GM23248 (cell line): ENCODE results near the gene SMIM31. TPM values are rescaled to one million over a fixed set of nuclear protein-coding genes. Genes with fewer than 3 reads are reported as not detected.

ENCODE experiments used
- DNase-seq: peaks from one replicate; pipeline ENCODE4 v3.0.0-alpha.2; 2015
- H2AFZ ChIP-seq: fragments of 200-600 bp; sonication (generic); 2 replicates; pipeline ENCODE4 v1.6.1; 2016; ENCODE audit warnings: antibody characterized with exemption
- H3F3A ChIP-seq: fragments of 200-600 bp; sonication (generic); 2 replicates; pipeline ENCODE4 v1.6.1; 2016; ENCODE audit warnings: mild to moderate bottlenecking, antibody characterized with exemption, mixed run types; ENCODE audit not compliant: insufficient read depth
- H3K27ac ChIP-seq: fragments of 200-600 bp; sonication (generic); 2 replicates; pipeline ENCODE4 v1.5.1; 2016; ENCODE audit warnings: mild to moderate bottlenecking
- H3K27me3 ChIP-seq: fragments of 200-600 bp; sonication (generic); replicated peaks from 2 replicates; pipeline ENCODE4 v1.6.1; 2016; ENCODE audit warnings: mild to moderate bottlenecking; ENCODE audit not compliant: insufficient read depth
- H3K36me3 ChIP-seq: fragments of 200-600 bp; sonication (generic); 2 replicates; pipeline ENCODE4 v1.6.1; 2016; ENCODE audit warnings: low read depth, mild to moderate bottlenecking
- H3K4me1 ChIP-seq: fragments of 200-600 bp; sonication (generic); 2 replicates; pipeline ENCODE4 v1.6.1; 2016; ENCODE audit warnings: mild to moderate bottlenecking; ENCODE audit not compliant: insufficient read depth
- H3K4me2 ChIP-seq: fragments of 200-600 bp; sonication (generic); one replicate; pipeline ENCODE4 v1.6.1; 2016; ENCODE audit warnings: mild to moderate bottlenecking; ENCODE audit not compliant: unreplicated experiment
- H3K4me3 ChIP-seq: fragments of 200-600 bp; sonication (generic); 2 replicates; pipeline ENCODE4 v1.5.1; 2016; ENCODE audit warnings: mild to moderate bottlenecking
- H3K79me2 ChIP-seq: fragments of 200-600 bp; sonication (generic); 2 replicates; pipeline ENCODE4 v1.6.1; 2016; ENCODE audit warnings: mild to moderate bottlenecking; ENCODE audit not compliant: insufficient read depth
- H3K9ac ChIP-seq: fragments of 200-600 bp; sonication (generic); 2 replicates; pipeline ENCODE4 v1.6.1; 2016; ENCODE audit warnings: mild to moderate bottlenecking
- H3K9me2 ChIP-seq: fragments of 200-600 bp; sonication (generic); 2 replicates; pipeline ENCODE4 v1.6.1; 2016; ENCODE audit warnings: mixed run types, mild to moderate bottlenecking, moderate library complexity; ENCODE audit not compliant: insufficient read depth
- H3K9me3 ChIP-seq: fragments of 200-600 bp; sonication (generic); one replicate; pipeline ENCODE4 v1.6.1; 2017; ENCODE audit warnings: low read depth
- H4K20me1 ChIP-seq: fragments of 200-600 bp; sonication (generic); 2 replicates; pipeline ENCODE4 v1.6.0; 2016; ENCODE audit not compliant: insufficient read depth
- EZH2 ChIP-seq: fragments of 200-600 bp; sonication (generic); IDR thresholded peaks from 2 replicates; pipeline ENCODE4 v1.6.1; 2018; ENCODE audit warnings: antibody characterized with exemption, mild to moderate bottlenecking; ENCODE audit not compliant: insufficient read depth, poor library complexity, severe bottlenecking
- EZH2phosphoT487 ChIP-seq: fragments of 200-600 bp; sonication (generic); IDR thresholded peaks from 2 replicates; pipeline ENCODE4 v1.6.1; 2018; ENCODE audit warnings: antibody characterized with exemption, moderate library complexity, mild to moderate bottlenecking, low read depth; ENCODE audit not compliant: insufficient read depth
- WGBS, 2 experiments: methylation state at CpG; one replicate each; pipeline ENCODE4 v1.1.6; 2015 to 2017; ENCODE audit warnings: low lambda C conversion rate in 2 of 2, low coverage in 1 of 2; ENCODE audit errors: missing lambda C conversion rate in 2 of 2; 5-methylcytosine and 5-hydroxymethylcytosine counted together
- in situ Hi-C: fragments of 300-500 bp; cut with MboI; formaldehyde crosslinking; loops from 2 replicates; pipeline ENCODE4 v1.15.0; 2020
- polyA plus RNA-seq: library from polyadenylated mRNA; unstranded; fragments of >200 nt; fragmentation: Nextera tagmentation; extraction: Ambion mirVana; gene quantifications from 2 replicates; pipeline ENCODE4 v1.2.1, GENCODE V29; 2016
- total RNA-seq: library from RNA; depleted of rRNA; stranded (reverse); fragments of >200 nt; shearing (Covaris generic); gene quantifications from 2 replicates; pipeline ENCODE4 v1.2.3, GENCODE V29; 2014

Gene SMIM31
- total and polyA plus RNA-seq, 2 experiments from 2014 or later = not detected

DNA sequence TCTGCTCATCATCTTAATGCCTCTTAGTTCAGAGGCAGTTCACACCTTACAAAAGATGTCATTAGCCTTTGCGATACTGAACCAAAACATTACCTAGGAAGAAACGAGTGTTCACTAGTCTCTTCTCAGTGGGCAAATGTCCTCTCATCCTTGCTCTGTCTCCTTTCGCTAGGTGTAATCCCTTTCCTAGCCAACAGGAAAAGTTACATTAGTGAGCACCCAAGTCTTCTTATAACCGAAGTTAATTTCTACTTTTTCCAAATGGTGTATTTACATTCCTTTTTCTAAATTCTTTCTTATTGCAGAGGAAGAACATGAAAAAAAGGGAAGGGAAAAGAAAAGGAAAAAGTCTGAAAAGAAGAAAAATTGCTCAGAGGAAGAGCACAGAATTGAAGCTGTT lies 46.9 kb downstream of the SMIM31 start:
- Histone ChIP-seq H3K4me3 (no peak overlapping the region), H3K27me3 (no peaks in the 10 kb centered on the region), H2AFZ (no peak overlapping the region), H3K27ac (no peak overlapping the region), H3K9me2 (no peaks in the 10 kb centered on the region), H3K4me1 (no peaks in the 10 kb centered on the region), H3K9ac (no peak overlapping the region), H3K9me3 (no peaks in the 10 kb centered on the region), H4K20me1 (no peaks in the 10 kb centered on the region), H3K4me2 (no peak overlapping the region), H3F3A (no peaks in the 10 kb centered on the region), H3K79me2 (no peaks in the 10 kb centered on the region), H3K36me3 (no peaks in the 10 kb centered on the region)
- WGBS, 2 experiments = 71 to 78% methylated on average over 4 of the region's 4 CpGs
- in situ Hi-C loops = no loop called here
- no peak for TF ChIP-seq EZH2
- no peak for TF ChIP-seq EZH2phosphoT487
- DNase-seq = no peak

DNA sequence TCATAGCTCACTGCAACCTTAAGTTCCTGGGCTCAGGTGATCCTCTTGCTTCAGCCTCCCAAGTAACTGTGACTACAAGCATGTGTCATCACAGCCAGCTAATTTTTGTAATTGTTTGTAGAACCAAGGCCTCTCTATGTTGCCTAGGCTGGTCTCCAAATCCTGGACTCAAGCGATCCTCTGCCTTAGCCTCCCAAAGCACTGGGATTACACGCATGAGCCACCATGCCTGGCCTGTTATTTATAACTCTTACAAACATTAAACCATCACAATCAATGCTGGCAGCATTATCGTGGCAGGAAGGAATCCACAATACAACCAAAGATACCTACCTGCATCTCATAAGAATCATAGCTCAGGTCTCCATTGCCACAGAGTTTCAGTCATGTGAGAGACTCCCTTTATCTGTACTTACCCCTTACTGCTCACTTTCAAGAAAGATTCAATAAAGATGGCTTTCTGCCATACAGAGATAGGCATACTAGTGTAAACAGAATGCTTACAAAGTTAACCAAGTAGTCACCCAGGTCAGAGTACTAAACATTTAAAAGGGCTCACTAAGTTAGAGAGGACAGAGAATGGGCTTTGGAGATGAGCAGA lies 48.5 kb downstream of the SMIM31 start:
- DNase-seq = no peak
- Histone ChIP-seq H3K27me3 (no peaks in the 10 kb centered on the region; the same call in 1 of the 2 replicates), H3K4me2 (no peak overlapping the region), H3K9me3 (no peaks in the 10 kb centered on the region), H3K79me2 (no peaks in the 10 kb centered on the region), H3K9me2 (no peaks in the 10 kb centered on the region), H3K4me3 (no peak overlapping the region), H2AFZ (no peak overlapping the region), H3K27ac (no peak overlapping the region), H3K36me3 (no peaks in the 10 kb centered on the region), H4K20me1 (no peaks in the 10 kb centered on the region), H3K4me1 (no peaks in the 10 kb centered on the region), H3K9ac (no peak overlapping the region), H3F3A (no peaks in the 10 kb centered on the region)
- in situ Hi-C loops = no loop called here
- no peak for TF ChIP-seq EZH2phosphoT487
- TF ChIP-seq EZH2 = no peak
- 38 to 59% methylated on average over 3 of the region's 3 CpGs for WGBS, 2 experiments

DNA sequence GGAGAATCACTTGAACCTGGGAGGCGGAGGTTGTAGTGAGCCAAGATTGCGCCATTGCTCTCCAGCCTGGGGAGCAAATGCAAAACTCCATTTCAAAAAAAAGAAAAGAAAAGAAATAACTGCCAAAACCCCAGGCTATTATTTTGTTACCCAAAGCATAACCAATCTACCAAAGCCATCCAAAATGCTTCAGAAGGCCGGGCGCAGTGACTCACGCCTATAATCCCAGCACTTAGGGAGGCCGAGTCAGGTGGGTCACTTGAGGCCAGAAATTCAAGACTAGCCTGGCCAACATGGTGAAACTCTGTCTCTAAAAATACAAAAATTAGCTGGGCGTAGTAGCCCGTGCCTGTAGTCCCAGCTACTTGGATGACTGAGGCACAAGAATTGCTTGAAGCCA lies 49.8 kb downstream of the SMIM31 start:
- no peaks in the 10 kb centered on the region for H3K4me1 ChIP-seq
- no peaks in the 10 kb centered on the region for H4K20me1 ChIP-seq
- H3K4me3 ChIP-seq = no peak overlapping the region
- no peak overlapping the region for H3K27ac ChIP-seq
- no peak for DNase-seq
- H3K9ac ChIP-seq = no peak overlapping the region
- no peaks in the 10 kb centered on the region for H3K79me2 ChIP-seq
- no peak overlapping the region for H3K4me2 ChIP-seq
- H3K9me3 ChIP-seq = no peaks in the 10 kb centered on the region
- in situ Hi-C loops = no loop called here
- H2AFZ ChIP-seq = no peak overlapping the region
- no peaks in the 10 kb centered on the region for H3K9me2 ChIP-seq
- no peaks in the 10 kb centered on the region; the same call in 1 of the 2 replicates for H3K27me3 ChIP-seq
- no peaks in the 10 kb centered on the region for H3K36me3 ChIP-seq
- no peaks in the 10 kb centered on the region for H3F3A ChIP-seq
- TF ChIP-seq EZH2 = no peak
- no peak for TF ChIP-seq EZH2phosphoT487
- WGBS, 2 experiments = 84 to 87% methylated on average over 8 of the region's 8 CpGs

DNA sequence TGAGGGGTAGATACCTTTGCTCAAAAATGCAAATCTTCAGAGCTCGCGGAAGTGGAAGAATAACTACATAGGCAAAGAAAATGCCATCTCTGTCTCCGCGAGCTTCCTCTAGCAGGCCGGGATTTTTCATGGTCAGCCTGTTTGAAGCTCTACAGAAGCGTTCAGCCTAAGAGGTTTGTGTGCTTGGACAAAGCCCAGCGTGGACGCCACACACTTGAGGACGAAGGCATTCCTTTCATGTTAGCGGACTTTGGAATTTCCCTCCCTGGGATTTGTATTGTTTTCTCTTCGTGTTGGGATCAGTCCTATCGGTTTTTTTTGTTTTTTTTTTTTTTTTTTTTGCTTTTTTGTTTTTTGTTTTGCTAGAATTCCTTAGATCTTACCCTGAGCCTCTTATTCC lies 53.7 kb downstream of the SMIM31 start:
- Histone ChIP-seq H4K20me1 (no peaks in the 10 kb centered on the region), H3K9me2 (no peaks in the 10 kb centered on the region), H2AFZ (no peak overlapping the region), H3K79me2 (no peaks in the 10 kb centered on the region), H3K4me2 (no peak overlapping the region), H3F3A (no peaks in the 10 kb centered on the region), H3K27ac (no peak overlapping the region), H3K9ac (no peak overlapping the region), H3K27me3 (no peaks in the 10 kb centered on the region; the same call in 1 of the 2 replicates), H3K4me1 (no peaks in the 10 kb centered on the region), H3K9me3 (no peaks in the 10 kb centered on the region), H3K4me3 (no peak overlapping the region), H3K36me3 (no peaks in the 10 kb centered on the region)
- in situ Hi-C loops = no loop called here
- 71 to 78% methylated on average over 12 of the region's 12 CpGs for WGBS, 2 experiments
- no peak for TF ChIP-seq EZH2
- DNase-seq = no peak

DNA sequence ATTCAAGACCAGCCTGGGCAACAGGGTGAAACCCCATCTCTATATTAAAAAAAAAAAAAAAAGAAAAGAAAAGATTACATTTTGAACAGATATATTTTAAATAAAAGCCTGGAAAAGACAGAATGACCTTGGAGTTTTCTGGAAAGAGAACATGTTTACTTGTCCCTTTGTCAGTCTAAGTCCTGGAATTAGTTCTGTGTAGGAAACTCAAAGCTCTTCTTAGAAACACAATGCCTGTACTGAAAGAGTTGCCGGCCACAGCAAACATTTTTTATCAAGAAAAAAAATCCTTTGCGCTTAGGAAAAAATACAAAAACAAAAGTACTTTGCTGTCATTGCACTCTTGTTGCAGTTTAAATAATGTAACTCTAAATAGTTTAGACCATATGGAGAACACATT lies 59.6 kb downstream of the SMIM31 start:
- WGBS, 2 experiments = 16 to 18% methylated on average over 2 of the region's 2 CpGs
- Histone ChIP-seq H3K36me3 (no peaks in the 10 kb centered on the region), H3K4me2 (no peak overlapping the region), H3K27ac (no peak overlapping the region), H3K9ac (no peak overlapping the region), H3F3A (no peaks in the 10 kb centered on the region), H3K4me3 (no peak overlapping the region), H3K4me1 (no peaks in the 10 kb centered on the region), H3K79me2 (no peaks in the 10 kb centered on the region), H2AFZ (no peak overlapping the region), H3K9me3 (no peaks in the 10 kb centered on the region), H3K9me2 (no peaks in the 10 kb centered on the region), H3K27me3 (no peaks in the 10 kb centered on the region), H4K20me1 (no peaks in the 10 kb centered on the region)
- no peak for DNase-seq
- in situ Hi-C loops = no loop called here
- TF ChIP-seq EZH2 (no peak), EZH2phosphoT487 (no peak)
